Right renal pelvis (tissue), 4 donors: Measurements from ENCODE around the gene STK11. TPM values are rescaled to one million over a fixed set of nuclear protein-coding genes. Genes with fewer than 3 reads are reported as not detected.

Experiments used
- DNase-seq, 4 donors: peaks; one replicate each; pipeline ENCODE4 v3.0.0-alpha.2; 2013; ENCODE audit warnings: low read depth in 4 of 4, low spot score in 3 of 4, missing footprints in 1 of 4
- polyA plus RNA-seq, 4 donors: library from polyadenylated mRNA; unstranded; fragments of 120-200 nt; gene quantifications; one replicate each; pipeline ENCODE4 v1.2.1, GENCODE V29; 2013; ENCODE audit not compliant: insufficient read length in 4 of 4

Gene STK11
- polyA plus RNA-seq, 4 donors: 50.1 to 65.9 (median 53.3) TPM

DNA sequence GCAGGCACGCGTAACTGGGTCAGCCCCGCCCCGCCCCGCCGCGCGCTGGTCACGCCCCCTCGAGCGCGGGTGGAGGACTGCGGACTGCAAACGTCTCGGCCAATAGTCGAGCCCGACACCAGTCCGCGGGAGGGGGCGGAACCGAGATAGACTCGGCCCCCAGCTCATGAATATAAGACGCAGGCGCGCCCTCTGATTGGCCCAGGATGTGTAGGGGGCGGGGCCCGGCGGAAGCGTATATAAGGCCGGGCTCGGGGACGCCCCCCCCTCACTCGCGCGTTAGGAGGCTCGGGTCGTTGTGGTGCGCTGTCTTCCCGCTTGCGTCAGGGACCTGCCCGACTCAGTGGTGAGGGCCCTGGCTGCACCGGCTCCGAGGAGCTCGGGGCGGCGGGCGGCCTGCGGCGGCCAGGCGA lies 63.5 kb downstream of the STK11 start, which contains the start of gene CIRBP:
Gene CIRBP, plus strand, starts transcription at position 268 of the 413 bp plus-strand sequence. CDS start 1,602 bp downstream, outside the sequence.
- DNase-seq: peak; percentile 94 to 98 (median 97)

DNA sequence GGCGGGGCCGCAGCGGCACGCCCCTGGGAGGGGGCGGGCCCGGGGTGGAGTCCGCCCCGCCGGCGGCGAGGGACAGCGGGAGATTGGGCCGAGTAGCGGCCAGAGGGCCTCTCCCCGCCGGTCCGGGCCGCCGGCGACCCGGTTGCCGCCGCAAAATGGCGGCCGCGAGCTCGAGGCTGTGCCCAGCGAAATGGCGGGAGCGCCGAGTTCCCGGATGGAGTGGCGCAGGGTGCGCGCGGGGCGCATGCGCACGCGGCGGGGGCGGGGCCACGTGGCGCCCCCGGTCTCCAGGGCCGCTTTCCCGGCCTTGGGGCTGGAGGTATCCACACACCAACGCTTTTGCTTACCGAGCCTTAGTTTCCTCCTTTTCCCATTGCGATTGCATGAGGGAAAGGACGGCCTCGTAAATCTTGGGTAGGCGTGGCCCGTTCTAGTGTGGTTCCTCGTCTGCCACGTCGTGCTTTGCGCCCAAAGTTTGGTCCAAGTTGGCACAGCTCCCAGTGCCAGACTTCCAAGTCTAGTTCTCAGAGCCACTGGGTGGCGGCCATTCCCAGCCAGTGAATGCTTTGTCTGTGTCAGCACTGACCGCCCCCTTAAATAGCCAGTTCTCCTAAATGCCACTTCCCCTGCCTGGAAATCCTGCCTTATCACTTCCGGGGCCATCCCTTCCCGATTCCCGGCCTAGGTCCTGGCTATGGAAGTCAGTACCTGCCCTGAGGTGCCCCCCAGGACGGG lies 64.1 kb downstream of the STK11 start:
- DNase-seq: no peak

DNA sequence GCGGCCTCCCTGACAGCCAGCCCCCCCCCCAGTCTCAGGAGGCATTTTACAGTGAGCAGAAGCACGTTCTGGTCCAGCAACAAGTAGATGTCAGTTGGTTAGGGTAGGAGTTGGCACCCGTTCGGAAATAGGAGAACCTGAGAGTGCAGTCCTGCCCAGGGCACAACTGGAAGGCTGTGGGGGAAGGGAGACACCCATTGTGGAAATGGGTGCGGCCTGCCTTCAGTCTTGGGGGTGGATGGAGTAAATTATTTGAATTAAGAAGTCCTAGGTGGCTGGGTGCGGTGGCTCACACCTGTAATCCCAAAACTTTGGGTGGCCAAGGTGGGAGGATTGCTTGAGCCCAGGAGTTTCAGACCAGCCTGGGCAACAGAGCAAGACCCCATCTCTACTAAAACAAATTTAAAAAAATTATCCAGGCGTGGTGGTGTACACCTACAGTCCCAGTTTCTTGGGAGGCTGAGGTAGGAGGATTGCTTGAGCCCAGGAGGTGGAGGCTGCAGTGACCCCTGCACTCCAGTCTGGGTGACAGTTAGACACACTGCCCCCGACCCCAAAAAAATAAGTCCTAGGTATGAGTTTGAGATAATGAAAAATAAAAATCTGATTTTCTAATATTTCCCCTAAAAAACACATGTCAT lies 64.8 kb downstream of the STK11 start:
- no peak for DNase-seq

DNA sequence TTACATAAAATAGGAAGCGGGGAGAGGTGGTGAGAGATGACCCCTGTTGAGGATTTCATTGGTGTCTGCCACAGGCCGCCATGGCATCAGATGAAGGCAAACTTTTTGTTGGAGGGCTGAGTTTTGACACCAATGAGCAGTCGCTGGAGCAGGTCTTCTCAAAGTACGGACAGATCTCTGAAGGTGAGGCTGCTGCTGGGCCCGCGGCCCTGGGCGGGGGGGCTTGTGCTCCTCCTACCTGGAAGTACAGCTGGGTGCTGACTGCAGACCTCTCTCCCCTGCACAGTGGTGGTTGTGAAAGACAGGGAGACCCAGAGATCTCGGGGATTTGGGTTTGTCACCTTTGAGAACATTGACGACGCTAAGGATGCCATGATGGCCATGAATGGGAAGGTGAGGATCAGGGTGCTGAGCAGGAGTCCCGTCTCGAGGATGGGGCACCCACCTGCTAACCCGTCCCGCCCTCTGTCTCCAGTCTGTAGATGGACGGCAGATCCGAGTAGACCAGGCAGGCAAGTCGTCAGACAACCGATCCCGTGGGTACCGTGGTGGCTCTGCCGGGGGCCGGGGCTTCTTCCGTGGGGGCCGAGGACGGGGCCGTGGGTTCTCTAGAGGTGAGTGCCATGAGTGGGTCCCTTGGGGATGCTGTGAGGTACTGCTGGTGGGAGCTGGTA lies 65.4 kb downstream of the STK11 start:
- DNase-seq: no peak

DNA sequence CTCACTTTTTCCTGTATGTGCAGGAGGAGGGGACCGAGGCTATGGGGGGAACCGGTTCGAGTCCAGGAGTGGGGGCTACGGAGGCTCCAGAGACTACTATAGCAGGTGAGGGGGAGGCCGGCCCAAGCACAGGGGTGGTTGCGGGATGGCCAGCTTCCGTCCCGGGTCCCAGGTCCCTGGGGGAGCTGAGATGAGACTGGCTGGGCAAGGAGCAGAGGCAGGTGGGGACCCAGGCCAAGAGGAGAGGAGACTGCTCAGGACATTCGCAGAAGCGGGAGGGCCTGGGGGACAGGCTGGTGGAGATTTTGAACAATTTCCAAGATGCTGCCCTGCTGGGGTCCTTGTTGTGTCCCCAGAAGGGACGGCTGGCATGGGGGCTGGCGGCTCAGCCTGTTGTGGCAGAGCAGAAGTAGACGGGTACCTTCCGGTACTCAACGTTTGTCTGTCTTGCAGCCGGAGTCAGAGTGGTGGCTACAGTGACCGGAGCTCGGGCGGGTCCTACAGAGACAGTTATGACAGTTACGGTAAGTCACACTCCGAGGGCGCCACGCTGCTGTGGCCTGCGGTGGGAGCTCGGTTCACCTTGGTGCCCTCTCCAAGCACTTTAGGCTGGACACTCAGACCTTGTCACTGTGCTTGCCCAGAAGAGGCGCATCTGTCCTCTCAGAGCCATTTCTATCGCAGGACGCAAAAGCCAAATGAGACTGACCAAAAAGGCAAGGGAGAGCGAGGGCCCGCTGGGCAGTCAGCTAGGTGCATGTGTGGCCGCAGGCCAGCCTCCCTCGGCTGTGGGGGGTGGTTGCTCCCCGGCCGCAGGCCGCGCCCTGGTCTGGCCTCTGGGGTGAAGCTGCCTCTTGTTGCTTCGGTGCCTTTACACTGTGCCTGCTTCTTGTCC lies 66.2 kb downstream of the STK11 start:
- no peak for DNase-seq

DNA sequence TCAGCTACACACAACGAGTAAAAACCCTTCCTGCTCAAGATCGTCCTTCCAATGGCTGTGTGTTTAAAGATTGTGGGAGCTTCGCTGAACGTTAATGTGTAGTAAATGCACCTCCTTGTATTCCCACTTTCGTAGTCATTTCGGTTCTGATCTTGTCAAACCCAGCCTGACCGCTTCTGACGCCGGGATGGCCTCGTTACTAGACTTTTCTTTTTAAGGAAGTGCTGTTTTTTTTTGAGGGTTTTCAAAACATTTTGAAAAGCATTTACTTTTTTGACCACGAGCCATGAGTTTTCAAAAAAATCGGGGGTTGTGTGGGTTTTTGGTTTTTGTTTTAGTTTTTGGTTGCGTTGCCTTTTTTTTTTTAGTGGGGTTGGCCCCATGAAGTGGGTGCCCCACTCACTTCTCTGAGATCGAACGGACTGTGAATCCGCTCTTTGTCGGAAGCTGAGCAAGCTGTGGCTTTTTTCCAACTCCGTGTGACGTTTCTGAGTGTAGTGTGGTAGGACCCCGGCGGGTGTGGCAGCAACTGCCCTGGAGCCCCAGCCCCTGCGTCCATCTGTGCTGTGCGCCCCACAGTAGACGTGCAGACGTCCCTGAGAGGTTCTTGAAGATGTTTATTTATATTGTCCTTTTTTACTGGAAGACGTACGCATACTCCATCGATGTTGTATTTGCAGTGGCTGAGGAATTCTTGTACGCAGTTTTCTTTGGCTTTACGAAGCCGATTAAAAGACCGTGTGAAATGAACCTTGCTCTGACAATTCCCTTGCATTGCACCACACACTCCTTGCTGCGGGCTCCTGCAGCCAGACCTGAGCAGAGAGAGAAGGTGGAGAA lies 67.1 kb downstream of the STK11 start:
- no peak for DNase-seq

DNA sequence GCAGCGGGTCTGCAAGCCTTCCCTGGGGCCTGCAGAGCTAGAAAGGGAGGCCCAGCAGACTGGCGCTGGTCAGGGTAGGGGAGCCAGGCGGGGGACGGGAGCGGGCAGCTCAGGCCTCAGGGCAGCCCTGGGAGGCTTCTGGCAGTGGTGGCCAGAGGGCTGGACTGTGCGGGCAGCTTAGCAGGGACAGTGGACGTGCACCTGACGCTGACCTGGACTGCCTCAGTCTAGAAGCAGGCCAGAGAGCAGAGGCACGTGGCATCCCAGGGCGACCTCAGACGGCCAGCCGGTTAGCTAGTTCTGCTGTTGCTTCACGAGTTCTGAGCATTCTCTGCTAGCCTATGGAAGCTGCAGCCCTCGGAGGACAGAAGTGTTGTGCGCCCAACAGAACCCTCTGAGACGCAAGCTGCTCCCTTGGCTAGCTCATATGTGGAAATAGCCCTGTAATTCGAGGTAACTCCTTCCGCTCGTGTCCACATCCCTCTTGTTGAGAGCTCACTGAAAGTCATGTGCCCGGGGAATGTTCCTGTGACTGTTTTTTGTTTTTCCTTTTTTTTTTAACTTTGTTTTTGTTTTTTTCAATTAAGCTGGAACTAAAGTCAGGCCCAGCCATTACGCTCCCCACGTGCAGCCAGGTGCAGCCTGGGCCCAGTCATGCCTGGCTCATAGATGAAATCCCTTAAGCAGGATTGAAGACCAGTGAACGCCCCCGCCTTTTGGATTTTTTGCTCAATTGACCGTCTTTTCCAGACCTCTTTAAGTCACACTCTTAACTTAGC lies 67.9 kb downstream of the STK11 start:
- no peak for DNase-seq

DNA sequence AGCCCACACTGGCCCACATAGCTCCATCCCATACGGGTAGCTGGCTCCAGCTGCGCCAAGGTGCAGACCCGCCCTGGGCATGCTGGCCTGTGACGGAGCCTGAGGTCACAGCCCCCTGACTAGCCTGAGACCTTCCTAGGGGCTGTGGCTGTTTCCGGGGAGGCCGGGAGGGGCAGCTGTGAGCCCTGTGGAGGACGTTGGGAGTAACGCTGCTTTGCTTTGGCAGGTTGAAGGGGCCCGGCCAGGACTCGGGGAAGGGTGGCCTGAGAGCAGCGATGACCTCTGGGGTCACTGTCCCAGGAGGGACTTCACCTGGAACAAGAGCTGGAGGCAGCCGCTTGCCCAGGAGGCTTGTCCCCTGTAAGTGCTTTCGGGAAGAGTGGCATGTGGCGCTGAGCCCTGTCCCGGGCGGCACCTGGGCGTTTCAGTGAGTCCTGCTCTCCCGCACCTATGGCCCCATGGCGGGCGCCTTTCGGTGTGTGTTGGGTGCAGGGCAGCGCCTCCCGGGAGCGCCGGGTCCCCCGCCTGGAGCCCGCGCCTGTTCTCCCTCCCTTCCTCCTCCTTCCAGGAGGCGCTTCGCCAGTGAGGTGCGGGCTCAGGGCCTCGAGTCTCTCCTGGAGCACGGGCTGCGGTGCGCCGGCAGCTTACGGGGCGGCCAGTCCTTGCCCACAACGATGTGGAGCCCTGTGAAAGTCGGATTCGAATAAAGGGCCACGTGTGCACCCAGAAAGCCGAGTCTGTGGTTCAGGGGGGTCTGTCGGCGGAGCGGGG lies 68.7 kb downstream of the STK11 start:
- no peak for DNase-seq

DNA sequence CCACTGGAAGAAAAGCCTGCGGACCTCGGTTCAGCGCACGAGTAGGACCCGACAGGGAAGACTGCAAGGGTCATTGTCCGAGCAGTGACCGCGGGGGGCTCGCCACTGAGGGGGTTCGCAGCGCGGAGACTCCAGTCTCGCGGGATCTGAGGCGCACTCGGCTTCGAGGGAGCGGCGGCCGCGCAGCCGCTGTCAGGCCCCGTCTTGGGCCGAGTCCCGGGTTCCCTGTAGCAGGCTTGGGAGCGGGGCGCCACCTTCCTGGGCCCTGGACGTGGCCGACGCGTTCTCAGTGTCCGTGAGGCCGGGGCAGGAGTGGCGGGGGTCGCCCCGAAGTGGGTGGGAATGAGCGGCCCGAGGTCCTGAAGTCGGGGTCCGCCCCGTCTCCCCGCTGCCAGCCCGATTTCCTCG lies 69.3 kb downstream of the STK11 start:
- no peak for DNase-seq

DNA sequence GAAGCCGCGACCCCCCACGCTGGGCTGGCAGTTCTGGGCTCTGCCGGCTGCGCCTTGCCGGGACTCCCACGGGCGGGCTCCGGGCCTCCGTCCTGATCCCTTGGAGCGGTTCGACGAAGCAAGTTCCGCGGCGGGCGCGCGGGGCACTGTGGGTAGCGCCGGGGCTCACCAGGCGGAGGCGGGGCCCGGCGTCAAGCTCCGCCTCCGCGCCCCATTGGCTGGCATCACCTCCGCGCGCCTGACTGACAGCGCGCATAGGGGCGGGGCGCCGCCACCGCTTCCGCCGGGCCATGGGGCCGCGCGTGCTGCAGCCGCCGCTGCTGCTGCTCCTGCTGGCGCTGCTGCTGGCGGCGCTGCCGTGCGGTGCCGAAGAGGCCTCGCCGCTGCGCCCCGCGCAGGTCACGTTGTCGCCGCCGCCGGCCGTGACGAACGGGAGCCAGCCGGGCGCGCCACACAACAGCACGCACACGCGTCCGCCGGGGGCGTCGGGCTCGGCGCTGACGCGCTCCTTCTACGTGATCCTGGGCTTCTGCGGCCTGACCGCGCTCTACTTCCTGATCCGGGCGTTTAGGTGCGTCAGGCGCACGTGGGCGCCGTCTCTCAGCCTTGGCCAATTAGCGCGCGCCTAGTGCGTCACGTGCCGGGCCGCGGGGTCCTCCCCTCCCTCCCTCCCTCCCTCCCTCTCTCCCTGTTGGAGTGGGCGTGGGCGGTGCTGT lies 69.8 kb downstream of the STK11 start, which contains the start of gene FAM174C:
Gene FAM174C, plus strand, starts transcription at position 271 of the 716 bp plus-strand sequence. Its CDS starts 20 bp downstream, at position 291.
- DNase-seq: peak; percentile 86 to 94 (median 91)

DNA sequence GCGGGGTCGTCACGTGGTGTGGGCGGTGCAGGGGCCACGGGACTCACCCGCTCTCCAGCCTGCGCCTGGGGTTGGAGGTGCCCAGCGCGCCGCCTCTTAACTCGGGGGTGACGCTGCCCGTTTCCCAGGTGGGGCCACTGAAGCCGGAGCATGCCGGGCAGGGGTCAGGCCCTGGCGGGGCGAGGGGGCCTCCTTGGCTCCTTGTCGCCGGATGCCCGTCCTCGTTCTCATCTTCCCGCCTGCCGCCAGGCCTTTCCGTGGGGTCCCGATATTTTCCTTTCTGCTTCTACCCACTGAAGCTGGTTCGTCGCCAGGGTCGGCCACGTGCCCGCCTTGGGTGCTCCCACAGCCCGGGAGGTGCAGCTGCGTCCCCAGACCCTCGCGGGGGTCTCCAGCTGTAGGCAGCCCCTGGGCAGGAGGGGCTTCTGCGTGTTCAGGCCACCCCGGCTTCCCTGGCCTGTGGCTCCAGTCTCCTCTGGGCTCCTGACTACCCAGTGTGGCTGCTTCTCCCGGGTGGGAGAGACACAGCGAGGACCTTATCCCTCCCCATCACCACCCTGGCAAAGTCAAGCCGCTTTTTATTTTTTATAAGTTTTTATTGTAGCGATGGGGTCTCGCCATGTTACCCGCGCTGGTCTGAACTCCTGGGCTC lies 70.5 kb downstream of the STK11 start:
- no peak for DNase-seq

DNA sequence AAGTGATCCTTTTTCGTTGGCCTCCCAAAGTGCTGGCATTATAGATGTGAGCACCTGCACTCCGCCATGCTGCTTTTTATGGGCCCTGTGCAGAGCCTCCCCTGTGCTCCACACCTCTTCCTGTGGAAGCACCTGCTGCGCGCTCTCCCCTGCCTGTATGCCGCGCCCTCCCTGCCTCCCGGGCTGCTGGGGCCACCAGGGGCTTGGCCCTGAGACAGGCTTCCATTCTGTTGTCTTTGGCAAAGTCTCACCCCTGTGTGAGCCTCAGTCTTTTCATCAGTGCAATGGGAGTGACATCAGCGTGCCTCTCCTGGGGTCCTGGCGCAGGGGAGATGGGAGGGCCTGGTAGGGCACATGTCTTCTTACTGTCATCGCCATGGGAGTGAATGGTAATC lies 71.0 kb downstream of the STK11 start:
- no peak for DNase-seq

DNA sequence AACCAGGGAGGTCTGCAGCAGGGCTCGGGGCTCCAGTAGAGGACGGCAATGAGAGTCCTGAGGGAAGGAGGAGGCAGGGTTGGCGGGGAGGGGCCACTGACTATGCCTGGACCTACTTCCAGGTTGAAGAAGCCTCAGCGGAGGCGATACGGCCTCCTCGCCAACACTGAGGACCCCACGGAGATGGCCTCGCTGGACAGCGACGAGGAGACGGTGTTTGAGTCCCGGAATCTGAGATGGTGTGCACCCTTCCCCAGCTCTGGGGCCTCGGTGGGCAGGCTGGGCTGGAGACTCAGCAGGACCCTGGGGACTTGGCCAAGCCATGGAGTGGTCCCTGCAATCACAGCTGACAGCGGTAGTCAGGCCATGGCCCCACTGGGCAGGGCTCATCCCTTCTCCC lies 71.5 kb downstream of the STK11 start:
- no peak for DNase-seq
